Spinal cord (tissue), 10 donors: Measurements from ENCODE around the gene PDE1C. TPM values are rescaled to one million over a fixed set of nuclear protein-coding genes. Genes with fewer than 3 reads are reported as not detected.

Experiments
- DNase-seq, 6 donors: peaks; one replicate each; pipeline versions ENCODE4 v3.0.0 to v3.0.0-alpha.2; 2013 to 2015; ENCODE audit warnings: low spot score in 6 of 6, low read depth in 4 of 6
- H3K27ac ChIP-seq: one replicate; pipeline ENCODE4 v1.5.1; 2013; ENCODE audit warnings: low read depth, low read length, control low read depth
- H3K27me3 ChIP-seq: one replicate; pipeline ENCODE4 v1.6.1; 2013; ENCODE audit warnings: low read length; ENCODE audit not compliant: control insufficient read depth, insufficient read depth
- H3K36me3 ChIP-seq: one replicate; pipeline ENCODE4 v1.6.1; 2013; ENCODE audit warnings: low read length; ENCODE audit not compliant: control insufficient read depth, insufficient read depth
- H3K4me1 ChIP-seq: one replicate; pipeline ENCODE4 v1.6.1; 2013; ENCODE audit warnings: low read length; ENCODE audit not compliant: control insufficient read depth, insufficient read depth
- H3K4me3 ChIP-seq: one replicate; pipeline ENCODE4 v1.5.1; 2013; ENCODE audit warnings: low read depth, low read length, control low read depth
- H3K9me3 ChIP-seq: one replicate; pipeline ENCODE4 v1.6.1; 2013; ENCODE audit warnings: low read length; ENCODE audit not compliant: control insufficient read depth, insufficient read depth
- WGBS: methylation state at CpG from one replicate; pipeline ENCODE4 v1.1.5; 2013; ENCODE audit warnings: missing lambda C conversion rate; ENCODE audit not compliant: insufficient coverage; 5-methylcytosine and 5-hydroxymethylcytosine counted together
- polyA plus RNA-seq, 2 donors: library from polyadenylated mRNA; unstranded; fragments of 120-200 nt; gene quantifications; one replicate each; pipeline ENCODE4 v1.2.1, GENCODE V29; 2013; ENCODE audit not compliant: insufficient read length in 2 of 2
- total RNA-seq, 2 donors: library from RNA; depleted of rRNA in 1 of 2; stranded (reverse); fragments of 120-200 nt in 1 of 2; fragments of >200 nt in 1 of 2; gene quantifications; one replicate each; pipeline versions ENCODE4 v1.2.3 to v1.2.4, GENCODE V29; 2013 to 2014
- donor health status: healthy.

The PDE1C gene
- total and polyA plus RNA-seq, 4 donors, result 10.6 to 24.0 (median 13.8) TPM

GRCh38 chr7:32037650-32038198, 32.5 kb downstream of the PDE1C start:
- no peaks in the 10 kb centered on the region for H3K36me3 ChIP-seq
- H3K9me3 ChIP-seq, result no peaks in the 10 kb centered on the region
- no peak overlapping the region for H3K4me3 ChIP-seq
- no peaks in the 10 kb centered on the region for H3K27me3 ChIP-seq
- no peak overlapping the region for H3K27ac ChIP-seq
- DNase-seq, result no peak
- H3K4me1 ChIP-seq, result no peaks in the 10 kb centered on the region

GRCh38 chr7:32036557-32036956, 33.6 kb downstream of the PDE1C start:
- no CpG with 5 or more reads among the region's 2 CpGs for WGBS
- no peak for DNase-seq
- Histone ChIP-seq H3K9me3 (no peaks in the 10 kb centered on the region), H3K27me3 (no peaks in the 10 kb centered on the region), H3K4me1 (no peaks in the 10 kb centered on the region), H3K27ac (no peak overlapping the region), H3K36me3 (no peaks in the 10 kb centered on the region), H3K4me3 (no peak overlapping the region)

GRCh38 chr7:32034052-32034451, 36.2 kb downstream of the PDE1C start:
- no peaks in the 10 kb centered on the region for H3K9me3 ChIP-seq
- no peaks in the 10 kb centered on the region for H3K27me3 ChIP-seq
- no peak overlapping the region for H3K4me3 ChIP-seq
- WGBS, result no CpG with 5 or more reads among the region's 2 CpGs
- no peaks in the 10 kb centered on the region for H3K4me1 ChIP-seq
- H3K27ac ChIP-seq, result no peak overlapping the region
- no peaks in the 10 kb centered on the region for H3K36me3 ChIP-seq
- no peak for DNase-seq

- Histone ChIP-seq H3K36me3 (no peaks in the 10 kb centered on the region), H3K27me3 (no peaks in the 10 kb centered on the region), H3K4me1 (no peaks in the 10 kb centered on the region), H3K4me3 (no peak overlapping the region), H3K27ac (no peak overlapping the region), H3K9me3 (no peaks in the 10 kb centered on the region)
- DNase-seq, result peak in 1 of 6 donors; percentile 17
- WGBS, result 67% methylated on average over 1 of the region's 3 CpGs
Observed at GRCh38 chr7:32033006-32033405, 37.2 kb downstream of the PDE1C start.

GRCh38 chr7:32032211-32032610, 38.0 kb downstream of the PDE1C start:
- H3K27ac ChIP-seq, result no peak overlapping the region
- no peak for DNase-seq
- H3K4me1 ChIP-seq, result no peaks in the 10 kb centered on the region
- WGBS, result 90% methylated on average over 3 of the region's 4 CpGs
- no peaks in the 10 kb centered on the region for H3K9me3 ChIP-seq
- no peak overlapping the region for H3K4me3 ChIP-seq
- no peaks in the 10 kb centered on the region for H3K27me3 ChIP-seq
- H3K36me3 ChIP-seq, result no peaks in the 10 kb centered on the region

- Histone ChIP-seq H3K36me3 (no peaks in the 10 kb centered on the region), H3K27me3 (no peaks in the 10 kb centered on the region), H3K4me3 (no peak overlapping the region), H3K27ac (no peak overlapping the region), H3K4me1 (no peaks in the 10 kb centered on the region), H3K9me3 (no peaks in the 10 kb centered on the region)
- DNase-seq, result no peak
- 96% methylated on average over 2 of the region's 3 CpGs for WGBS
Observed at GRCh38 chr7:32030904-32031692, 39.1 kb downstream of the PDE1C start.

GRCh38 chr7:32026083-32026425, 44.2 kb downstream of the PDE1C start:
- Histone ChIP-seq H3K9me3 (no peaks in the 10 kb centered on the region), H3K4me1 (no peaks in the 10 kb centered on the region), H3K4me3 (no peak overlapping the region), H3K36me3 (no peaks in the 10 kb centered on the region), H3K27ac (no peak overlapping the region), H3K27me3 (no peaks in the 10 kb centered on the region)
- DNase-seq, result no peak
- WGBS, result 97% methylated on average over 5 of the region's 5 CpGs

- WGBS, result 89% methylated on average over 6 of the region's 6 CpGs
Observed at GRCh38 chr7:32025381-32026082, 44.7 kb downstream of the PDE1C start.

GRCh38 chr7:32023376-32023775, 46.8 kb downstream of the PDE1C start:
- no peaks in the 10 kb centered on the region for H3K4me1 ChIP-seq
- no peak overlapping the region for H3K27ac ChIP-seq
- no peaks in the 10 kb centered on the region for H3K27me3 ChIP-seq
- H3K9me3 ChIP-seq, result no peaks in the 10 kb centered on the region
- DNase-seq, result peak in 1 of 6 donors; percentile 67
- no CpG with 5 or more reads among the region's 6 CpGs for WGBS
- no peak overlapping the region for H3K4me3 ChIP-seq
- no peaks in the 10 kb centered on the region for H3K36me3 ChIP-seq

More at GRCh38 chr7:32025381-32026082, 44.7 kb downstream of the PDE1C start:
- Histone ChIP-seq H3K27ac (no peak overlapping the region), H3K27me3 (no peaks in the 10 kb centered on the region), H3K4me3 (no peak overlapping the region), H3K36me3 (no peaks in the 10 kb centered on the region), H3K9me3 (no peaks in the 10 kb centered on the region), H3K4me1 (no peaks in the 10 kb centered on the region)
- peak in 1 of 6 donors; percentile 70 for DNase-seq

GRCh38 chr7:32022966-32023365, 47.2 kb downstream of the PDE1C start:
- no peaks in the 10 kb centered on the region for H3K27me3 ChIP-seq
- DNase-seq, result peak in 2 of 6 donors; percentile 13 to 83
- H3K4me1 ChIP-seq, result no peaks in the 10 kb centered on the region
- no peak overlapping the region for H3K4me3 ChIP-seq
- no peaks in the 10 kb centered on the region for H3K36me3 ChIP-seq
- WGBS, result 44% methylated on average over 3 of the region's 4 CpGs
- H3K27ac ChIP-seq, result no peak overlapping the region
- H3K9me3 ChIP-seq, result no peaks in the 10 kb centered on the region
